SH-SY5Y (cell line): Measurements from ENCODE around the gene RPS6KA4.

Experiments
- GATA2 ChIP-seq: IDR thresholded peaks from 2 replicates; pipeline ENCODE4 v1.6.1; 2011; ENCODE audit warnings: mild to moderate bottlenecking, low read depth, low read length
- GATA3 ChIP-seq: IDR thresholded peaks from 2 replicates; pipeline ENCODE4 v1.6.1; 2011; ENCODE audit warnings: low read depth, mild to moderate bottlenecking, low read length, moderate library complexity

The RPS6KA4 gene

GRCh38 chr11:64379817-64380709 is 21.1 kb downstream of the RPS6KA4 start:
- TF ChIP-seq GATA3 (no peak), GATA2 (no peak)

GRCh38 chr11:64381350-64381749 is 22.4 kb downstream of the RPS6KA4 start:
- TF ChIP-seq GATA3: no peak
- TF ChIP-seq GATA2: no peak

DNA sequence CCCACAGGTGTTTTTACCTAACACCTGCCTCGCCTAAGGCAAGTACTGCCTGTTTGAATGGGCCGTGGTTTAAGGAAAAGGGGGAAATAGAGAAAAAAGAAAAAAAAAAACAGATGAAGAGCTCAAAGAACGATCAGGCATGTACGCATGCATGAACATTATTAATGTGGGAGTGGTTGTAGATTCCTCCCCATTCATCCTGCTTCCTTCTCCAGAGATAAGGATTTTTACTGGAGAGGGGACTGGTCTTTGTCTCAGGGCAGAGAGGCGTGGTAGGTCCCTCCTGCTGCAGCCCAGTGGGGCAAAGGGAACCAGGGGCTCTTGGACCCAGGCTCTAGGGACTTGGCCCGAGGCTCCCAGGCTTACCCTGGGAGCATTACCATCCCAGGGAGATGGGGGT is 23.1 kb downstream of the RPS6KA4 start:
- no peak for TF ChIP-seq GATA3
- no peak for TF ChIP-seq GATA2

DNA sequence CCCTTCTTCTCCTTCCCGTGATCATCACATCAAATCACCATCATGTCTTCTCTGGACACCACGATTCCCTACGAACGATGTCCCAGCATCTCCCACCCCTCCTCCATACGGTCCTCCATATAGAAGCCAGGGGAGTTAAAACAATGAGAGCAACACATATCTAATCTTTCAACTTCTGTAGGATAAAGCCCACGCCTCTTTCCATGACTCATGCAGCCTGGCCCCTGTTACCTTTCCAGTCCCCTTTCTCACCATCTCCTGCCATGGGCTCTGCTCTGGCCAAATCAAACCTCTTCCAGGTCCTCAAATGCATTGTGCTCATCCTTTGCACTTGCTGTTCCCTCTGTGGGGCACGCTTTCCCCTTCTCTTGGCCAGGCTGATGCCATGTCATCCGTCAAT is 23.6 kb downstream of the RPS6KA4 start:
- no peak for TF ChIP-seq GATA2
- TF ChIP-seq GATA3: no peak

- TF ChIP-seq GATA3: no peak
- TF ChIP-seq GATA2: no peak
Measured at GRCh38 chr11:64383580-64383979, 24.6 kb downstream of the RPS6KA4 start.

DNA sequence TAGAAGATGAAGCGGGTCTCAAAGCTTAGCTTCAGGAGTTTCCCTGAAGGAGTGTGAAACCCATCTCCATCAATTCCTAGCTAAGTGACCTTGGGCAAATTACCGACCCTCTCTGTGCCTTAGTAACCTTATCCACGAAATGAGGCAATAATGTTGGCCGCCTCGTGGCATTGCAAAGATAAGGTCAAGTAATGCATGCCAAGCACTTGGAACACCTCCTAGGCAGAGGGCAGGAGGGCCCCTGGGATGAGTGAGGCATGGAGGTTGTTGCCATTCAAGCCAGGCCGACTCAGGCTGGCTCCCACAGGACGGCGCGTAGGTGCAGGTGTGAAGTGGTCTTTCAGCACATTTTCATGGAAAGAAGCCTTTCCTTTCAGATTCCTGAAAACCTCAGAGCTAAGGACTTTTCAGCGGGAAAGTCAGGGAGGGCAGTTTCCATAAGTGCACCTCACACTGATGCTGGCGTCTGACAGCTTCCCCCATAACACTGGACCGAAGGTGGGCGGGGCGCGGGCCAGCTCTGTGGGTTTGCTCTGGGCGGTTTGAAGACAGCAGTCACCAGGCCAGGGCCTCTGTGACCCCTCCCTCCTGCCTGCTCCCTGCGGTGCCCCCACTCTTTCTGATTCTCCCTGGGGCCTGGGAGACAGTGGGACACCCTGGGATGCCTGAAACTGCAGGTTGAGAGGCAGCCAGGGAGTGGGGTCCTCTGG is 25.2 kb downstream of the RPS6KA4 start:
- TF ChIP-seq GATA2: no peak
- no peak for TF ChIP-seq GATA3

- no peak for TF ChIP-seq GATA2
- TF ChIP-seq GATA3: no peak
Measured at GRCh38 chr11:64384981-64385944, 26.3 kb downstream of the RPS6KA4 start.

GRCh38 chr11:64385945-64386704 is 27.2 kb downstream of the RPS6KA4 start:
- no peak for TF ChIP-seq GATA2
- TF ChIP-seq GATA3: no peak

- TF ChIP-seq GATA2 (no peak), GATA3 (no peak)
Measured at GRCh38 chr11:64387916-64388315, 29.0 kb downstream of the RPS6KA4 start.

GRCh38 chr11:64388894-64389293 is 29.9 kb downstream of the RPS6KA4 start:
- no peak for TF ChIP-seq GATA3

DNA sequence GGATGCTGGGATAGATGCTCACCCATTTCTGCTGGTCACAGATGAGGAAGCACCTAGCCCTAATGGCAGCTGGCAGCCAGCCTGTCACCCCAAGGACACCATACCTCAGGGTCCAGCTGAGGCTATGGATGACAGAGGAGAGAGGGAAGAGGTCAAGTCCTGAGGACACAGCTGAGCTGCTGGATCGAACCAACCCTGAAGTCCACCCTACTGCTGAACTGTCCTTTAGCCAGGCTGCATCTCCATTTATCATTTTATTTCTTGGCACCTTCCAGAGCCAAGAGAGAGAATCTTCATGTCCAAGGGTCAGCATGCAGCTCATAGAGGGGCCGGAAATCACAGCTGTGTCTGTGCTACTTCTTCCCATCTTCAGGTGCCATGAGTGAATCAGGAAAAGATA is 30.9 kb downstream of the RPS6KA4 start:
- TF ChIP-seq GATA2: no peak
- TF ChIP-seq GATA3: no peak

DNA sequence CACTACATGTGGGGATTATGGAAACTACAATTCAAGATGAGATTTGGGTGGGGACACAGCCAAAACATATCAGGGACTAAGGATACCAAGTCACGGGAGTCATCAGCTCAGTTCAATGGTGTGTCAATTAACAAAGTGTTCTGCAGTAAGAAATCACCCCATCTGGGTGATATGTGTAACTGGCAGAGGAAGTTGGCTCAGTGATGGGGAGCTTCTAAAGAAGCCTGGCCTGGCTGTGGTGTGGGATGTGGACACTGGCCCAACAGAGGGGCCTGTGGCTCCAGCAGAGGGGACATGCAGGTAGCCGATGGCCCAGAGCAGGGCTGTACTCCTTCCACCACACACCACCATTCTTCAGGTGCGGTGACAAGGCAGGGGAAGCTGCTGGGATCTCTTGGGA is 31.6 kb downstream of the RPS6KA4 start:
- TF ChIP-seq GATA3 (no peak), GATA2 (no peak)

- TF ChIP-seq GATA3 (no peak), GATA2 (no peak)
Measured at GRCh38 chr11:64391839-64392238, 32.9 kb downstream of the RPS6KA4 start.

DNA sequence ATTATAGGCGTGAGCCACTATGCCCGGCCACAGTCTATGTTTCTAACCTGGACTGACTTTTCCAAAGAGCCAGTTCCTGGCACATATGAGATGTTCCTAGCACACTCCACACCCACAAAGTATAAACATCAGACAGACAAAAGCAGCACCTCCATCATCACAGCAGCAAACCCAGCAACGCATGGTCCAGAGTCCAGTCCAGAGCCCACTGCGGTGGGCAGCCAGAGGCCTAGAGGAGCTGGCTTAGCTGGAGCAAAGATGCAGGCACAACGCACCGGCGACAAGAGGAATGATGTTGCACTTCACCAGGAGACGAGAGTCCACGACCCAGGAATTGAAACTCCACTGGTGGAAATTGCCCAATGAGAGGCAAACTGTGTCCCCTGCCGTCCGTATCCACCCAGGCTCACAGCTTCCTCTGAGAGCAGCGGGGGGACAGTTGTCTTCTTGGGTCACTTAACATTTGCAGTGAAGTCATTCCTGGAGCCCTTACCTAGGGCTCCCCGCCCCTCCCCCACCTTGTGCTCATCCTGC is 36.6 kb downstream of the RPS6KA4 start:
- no peak for TF ChIP-seq GATA2
- no peak for TF ChIP-seq GATA3
